HG03354 (cell line): ENCODE measurements around the gene LRRC25.
"Not testable (repeated sequence)": the region's sequence is repeated elsewhere in the genome, so short reads cannot be mapped to it uniquely, and the experiment has no call there.

Experiments used
- ATAC-seq: cut with Tn5 transposase; IDR thresholded peaks from one replicate; pipeline ENCODE4 v1.9.1; 2021; ENCODE audit warnings: mild to moderate bottlenecking; ENCODE audit not compliant: unreplicated experiment, poor library complexity, severe bottlenecking

LRRC25 gene

GRCh38 chr19:18386543-18387271 lies 10.7 kb downstream of the LRRC25 start:
- ATAC-seq, result no peak

- ATAC-seq, result no peak
Observed at GRCh38 chr19:18385675-18386542, 11.5 kb downstream of the LRRC25 start, which contains the start of gene GDF15. Gene GDF15 (plus strand): TSS chr19:18386158. CDS start chr19:18386190, 32 bp downstream.

- no peak for ATAC-seq
Observed at GRCh38 chr19:18385359-18385674, 12.1 kb downstream of the LRRC25 start.

- no peak for ATAC-seq
Observed at GRCh38 chr19:18384775-18385174, 12.6 kb downstream of the LRRC25 start.

GRCh38 chr19:18383622-18384021 lies 13.8 kb downstream of the LRRC25 start:
- ATAC-seq, result not testable (repeated sequence)

- no peak for ATAC-seq
Observed at GRCh38 chr19:18380843-18381242, 16.6 kb downstream of the LRRC25 start.

GRCh38 chr19:18379803-18380747 lies 17.3 kb downstream of the LRRC25 start:
- no peak for ATAC-seq

- ATAC-seq, result no peak
Observed at GRCh38 chr19:18377026-18377425, 20.4 kb downstream of the LRRC25 start.

GRCh38 chr19:18373892-18374629 lies 23.4 kb downstream of the LRRC25 start:
- peak; percentile 84 for ATAC-seq

- no peak for ATAC-seq
Observed at GRCh38 chr19:18373407-18373891, 24.0 kb downstream of the LRRC25 start.

GRCh38 chr19:18368504-18369222 lies 28.8 kb downstream of the LRRC25 start:
- no peak for ATAC-seq

GRCh38 chr19:18366021-18366435 lies 31.4 kb downstream of the LRRC25 start:
- ATAC-seq, result no peak

GRCh38 chr19:18364826-18365528 lies 32.4 kb downstream of the LRRC25 start:
- ATAC-seq, result no peak

- not testable (repeated sequence) for ATAC-seq
Observed at GRCh38 chr19:18364277-18364825, 33.1 kb downstream of the LRRC25 start.

GRCh38 chr19:18363787-18364186 lies 33.6 kb downstream of the LRRC25 start:
- ATAC-seq, result no peak

- no peak for ATAC-seq
Observed at GRCh38 chr19:18362934-18363542, 34.4 kb downstream of the LRRC25 start.

- no peak for ATAC-seq
Observed at GRCh38 chr19:18361646-18362045, 35.8 kb downstream of the LRRC25 start.
